Memory B cell (primary cell): Measurements from ENCODE around the gene PDE6A.

Experiments used
- ATAC-seq: fragments of 150-1000 bp; cut with Tn5 transposase; 2 replicates; pipeline ENCODE4 v1.10.0; 2021; ENCODE audit warnings: low read depth, mild to moderate bottlenecking, moderate library complexity
- DNase-seq, 2 donors: peaks; one replicate each; pipeline ENCODE4 v3.0.0; 2022; ENCODE audit warnings: low spot score in 2 of 2
- H3K27ac Mint-ChIP-seq: one replicate; pipeline ENCODE4 v1.8.0; 2022; ENCODE audit warnings: mild to moderate bottlenecking, moderate library complexity, mixed read lengths
- H3K27me3 Mint-ChIP-seq: one replicate; pipeline ENCODE4 v1.8.0; 2022; ENCODE audit warnings: mixed read lengths
- H3K36me3 Mint-ChIP-seq: one replicate; pipeline ENCODE4 v1.8.0; 2022; ENCODE audit warnings: mild to moderate bottlenecking, mixed read lengths
- H3K4me1 Mint-ChIP-seq: one replicate; pipeline ENCODE4 v1.8.0; 2022; ENCODE audit warnings: mixed read lengths
- H3K4me3 Mint-ChIP-seq: one replicate; pipeline ENCODE4 v1.8.0; 2022; ENCODE audit warnings: mild to moderate bottlenecking, moderate library complexity, mixed read lengths
- H3K9me3 Mint-ChIP-seq: one replicate; pipeline ENCODE4 v1.8.0; 2022; ENCODE audit warnings: mixed read lengths

PDE6A gene

GRCh38 chr5:149902177-149902576, 42.4 kb downstream of the PDE6A start:
- Mint-ChIP-seq H3K27ac (no peak overlapping the region), H3K27me3 (peaks cover 14% of the 10 kb centered on the region), H3K4me3 (no peak overlapping the region), H3K36me3 (peaks cover 2% of the 10 kb centered on the region), H3K4me1 (peaks cover 8% of the 10 kb centered on the region), H3K9me3 (no peaks in the 10 kb centered on the region)
- DNase-seq = no peak
- ATAC-seq = no peak

GRCh38 chr5:149901511-149901910, 43.1 kb downstream of the PDE6A start:
- H3K27ac Mint-ChIP-seq = no peak overlapping the region
- H3K9me3 Mint-ChIP-seq = no peaks in the 10 kb centered on the region
- peaks cover 13% of the 10 kb centered on the region for H3K27me3 Mint-ChIP-seq
- peaks cover 2% of the 10 kb centered on the region for H3K36me3 Mint-ChIP-seq
- no peak for ATAC-seq
- H3K4me1 Mint-ChIP-seq = peaks cover 8% of the 10 kb centered on the region
- no peak for DNase-seq
- H3K4me3 Mint-ChIP-seq = no peak overlapping the region

DNA sequence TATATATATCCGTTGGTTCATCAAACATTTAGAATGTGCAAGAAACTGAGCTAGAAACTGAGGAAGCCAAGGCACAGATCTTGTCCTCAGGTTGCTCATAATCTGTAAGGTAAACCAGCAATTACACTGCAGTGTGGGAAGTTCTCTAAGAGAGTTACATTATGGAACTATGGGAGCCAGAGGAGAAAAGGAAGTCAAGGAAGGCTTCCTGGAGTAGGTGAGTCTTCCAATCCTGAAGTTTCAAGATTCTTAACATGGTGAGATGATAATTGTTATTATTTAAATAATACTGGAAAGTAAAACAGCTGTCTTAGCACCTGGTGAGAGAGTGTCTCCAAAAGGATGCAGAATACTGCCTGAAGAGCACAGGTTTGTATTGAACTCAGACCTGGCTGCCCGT, 44.2 kb downstream of the PDE6A start:
- no peak for DNase-seq
- Mint-ChIP-seq H3K27ac (no peak overlapping the region), H3K36me3 (peaks cover 2% of the 10 kb centered on the region), H3K9me3 (no peaks in the 10 kb centered on the region), H3K4me3 (no peak overlapping the region), H3K4me1 (peaks cover 8% of the 10 kb centered on the region), H3K27me3 (peaks cover 11% of the 10 kb centered on the region)
- no peak for ATAC-seq

- Mint-ChIP-seq H3K9me3 (no peaks in the 10 kb centered on the region), H3K36me3 (peaks cover 2% of the 10 kb centered on the region), H3K27ac (no peak overlapping the region), H3K4me1 (no peaks in the 10 kb centered on the region), H3K27me3 (peaks cover 5% of the 10 kb centered on the region), H3K4me3 (no peak overlapping the region)
- ATAC-seq (no peak), DNase-seq (no peak)
Measured at GRCh38 chr5:149898811-149899210, 45.8 kb downstream of the PDE6A start.

GRCh38 chr5:149895416-149896345, 48.9 kb downstream of the PDE6A start:
- H3K4me3 Mint-ChIP-seq = no peak overlapping the region
- no peak for DNase-seq
- peak overlapping the region; percentile 42 for H3K27ac Mint-ChIP-seq
- no peaks in the 10 kb centered on the region for H3K9me3 Mint-ChIP-seq
- peaks cover 2% of the 10 kb centered on the region for H3K27me3 Mint-ChIP-seq
- no peaks in the 10 kb centered on the region for H3K4me1 Mint-ChIP-seq
- peaks cover 2% of the 10 kb centered on the region for H3K36me3 Mint-ChIP-seq
- no peak for ATAC-seq

DNA sequence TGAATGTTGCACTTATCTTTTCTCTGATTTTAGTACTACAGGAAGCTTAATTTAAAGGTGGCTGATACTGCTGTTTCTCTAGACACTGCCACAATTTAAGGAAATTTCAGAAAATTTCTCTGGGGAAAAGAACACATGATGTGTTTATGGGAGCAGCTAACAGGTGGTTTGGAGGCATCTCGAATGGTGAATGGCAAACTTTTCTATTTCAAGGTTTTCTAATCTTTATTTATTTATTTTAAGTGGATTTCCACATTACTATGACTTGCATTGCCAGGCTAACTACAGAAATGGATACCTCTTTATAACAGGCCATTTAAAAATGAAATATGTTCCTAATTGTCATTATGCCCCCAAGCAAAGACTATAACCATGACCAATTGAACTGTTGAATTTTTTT, 50.4 kb downstream of the PDE6A start:
- Mint-ChIP-seq H3K27me3 (no peaks in the 10 kb centered on the region), H3K4me1 (no peaks in the 10 kb centered on the region), H3K9me3 (no peaks in the 10 kb centered on the region), H3K4me3 (no peak overlapping the region), H3K27ac (no peak overlapping the region), H3K36me3 (no peaks in the 10 kb centered on the region)
- ATAC-seq (no peak), DNase-seq (no peak)

- ATAC-seq = no peak
Measured at GRCh38 chr5:149893403-149893931, 51.1 kb downstream of the PDE6A start.

GRCh38 chr5:149892594-149892993, 52.0 kb downstream of the PDE6A start:
- ATAC-seq (no peak), DNase-seq (no peak)
- no peak overlapping the region for H3K4me3 Mint-ChIP-seq
- H3K4me1 Mint-ChIP-seq = no peaks in the 10 kb centered on the region
- no peaks in the 10 kb centered on the region for H3K36me3 Mint-ChIP-seq
- H3K27me3 Mint-ChIP-seq = peaks cover 3% of the 10 kb centered on the region
- H3K27ac Mint-ChIP-seq = no peak overlapping the region
- no peaks in the 10 kb centered on the region for H3K9me3 Mint-ChIP-seq

More at GRCh38 chr5:149893403-149893931, 51.1 kb downstream of the PDE6A start:
- H3K27ac Mint-ChIP-seq = no peak overlapping the region
- no peaks in the 10 kb centered on the region for H3K4me1 Mint-ChIP-seq
- DNase-seq = no peak
- H3K36me3 Mint-ChIP-seq = no peaks in the 10 kb centered on the region
- peaks cover 1% of the 10 kb centered on the region for H3K27me3 Mint-ChIP-seq
- no peak overlapping the region for H3K4me3 Mint-ChIP-seq
- H3K9me3 Mint-ChIP-seq = no peaks in the 10 kb centered on the region

GRCh38 chr5:149888280-149888679, 56.3 kb downstream of the PDE6A start:
- DNase-seq (no peak), ATAC-seq (no peak)
- H3K9me3 Mint-ChIP-seq = no peaks in the 10 kb centered on the region
- H3K27ac Mint-ChIP-seq = no peak overlapping the region
- peaks cover 7% of the 10 kb centered on the region for H3K27me3 Mint-ChIP-seq
- no peak overlapping the region for H3K4me3 Mint-ChIP-seq
- no peaks in the 10 kb centered on the region for H3K4me1 Mint-ChIP-seq
- H3K36me3 Mint-ChIP-seq = no peaks in the 10 kb centered on the region

DNA sequence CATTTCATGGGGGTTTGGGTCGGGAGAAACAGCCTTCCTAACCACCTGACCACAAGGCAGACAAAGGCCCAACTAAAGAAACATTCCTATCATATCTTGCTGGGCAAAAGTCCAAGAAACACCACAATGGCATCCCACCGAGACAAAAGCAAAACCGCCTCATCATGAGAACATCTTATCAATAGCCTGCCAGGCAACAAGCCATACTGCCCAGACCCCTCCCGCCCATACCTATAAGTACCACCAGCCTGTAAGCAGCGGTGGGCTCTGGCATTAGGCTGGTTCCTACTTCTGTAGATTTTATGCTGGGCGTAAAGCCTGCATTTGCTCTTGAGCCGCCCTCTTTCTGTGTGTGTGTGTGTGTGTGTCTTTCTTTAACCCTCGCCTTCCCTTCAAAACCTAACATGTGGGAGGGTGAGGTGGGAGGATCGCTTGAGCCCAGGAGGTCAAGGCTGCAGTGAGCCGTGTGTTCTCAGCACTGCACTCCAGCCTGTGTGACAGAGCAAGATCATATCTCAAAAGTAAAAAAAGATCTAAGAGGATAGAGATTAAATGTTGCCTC, 56.9 kb downstream of the PDE6A start:
- Mint-ChIP-seq H3K4me1 (no peaks in the 10 kb centered on the region), H3K27me3 (peaks cover 8% of the 10 kb centered on the region), H3K36me3 (no peaks in the 10 kb centered on the region), H3K27ac (no peak overlapping the region), H3K4me3 (no peak overlapping the region), H3K9me3 (no peaks in the 10 kb centered on the region)
- ATAC-seq = no peak
- DNase-seq = no peak

DNA sequence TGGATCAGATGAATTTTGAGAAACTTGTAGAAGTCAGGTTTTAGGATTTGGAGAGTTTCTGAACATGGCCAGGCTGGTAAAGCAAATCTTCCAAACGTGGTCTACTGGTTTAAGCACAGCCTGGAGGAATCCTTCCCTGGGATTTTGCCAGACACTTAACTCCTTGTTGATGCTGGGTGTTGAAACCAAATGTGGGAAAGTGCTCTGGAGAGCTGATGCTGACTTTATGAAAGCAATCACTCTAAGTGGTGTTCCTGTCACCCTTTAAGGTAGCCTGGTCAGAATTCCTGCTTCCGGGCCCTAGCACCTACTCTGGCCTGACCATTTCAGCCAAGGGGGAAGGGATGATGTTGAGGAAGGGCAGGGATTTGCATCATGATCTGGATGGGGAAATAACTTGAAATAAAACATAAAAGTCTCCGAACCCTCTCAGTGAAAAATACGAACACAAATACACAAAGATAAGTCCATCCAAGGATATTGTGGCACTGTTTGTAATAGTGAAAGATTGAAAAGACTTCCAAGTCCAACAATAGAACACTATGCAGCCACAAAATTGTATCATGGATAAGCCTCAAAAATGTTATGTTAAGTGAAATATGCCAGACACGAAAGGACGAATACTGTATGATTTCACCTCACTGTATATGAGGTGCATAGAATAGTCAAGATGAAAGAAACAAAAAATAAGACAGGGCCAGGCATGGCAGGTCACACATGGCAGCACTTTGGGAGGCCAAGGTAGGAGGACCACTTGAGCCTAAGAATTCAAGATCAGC, 57.7 kb downstream of the PDE6A start:
- H3K4me3 Mint-ChIP-seq = no peak overlapping the region
- no peaks in the 10 kb centered on the region for H3K9me3 Mint-ChIP-seq
- no peaks in the 10 kb centered on the region for H3K36me3 Mint-ChIP-seq
- no peak overlapping the region for H3K27ac Mint-ChIP-seq
- ATAC-seq (no peak), DNase-seq (no peak)
- H3K4me1 Mint-ChIP-seq = no peaks in the 10 kb centered on the region
- H3K27me3 Mint-ChIP-seq = peaks cover 8% of the 10 kb centered on the region

DNA sequence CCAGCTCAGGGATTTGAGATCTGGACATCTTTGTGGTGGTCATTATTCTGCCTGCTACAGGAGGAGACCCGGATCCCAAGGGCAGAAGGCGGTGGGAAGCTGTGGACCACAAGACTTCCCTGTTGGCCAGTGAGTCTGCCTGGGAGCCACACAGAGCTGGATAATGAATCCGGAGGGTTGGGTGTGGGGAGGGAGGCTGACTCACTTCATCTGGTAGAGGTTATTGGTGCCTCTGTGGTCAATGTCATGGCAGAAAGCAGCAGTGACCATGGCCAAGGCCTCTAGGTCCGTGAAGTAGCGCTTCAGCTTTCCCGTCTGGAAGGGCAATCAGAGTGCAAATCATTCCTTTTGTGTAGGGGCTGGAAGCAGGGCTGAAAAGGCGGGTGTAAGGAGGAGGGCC, 58.5 kb downstream of the PDE6A start:
- no peak overlapping the region for H3K27ac Mint-ChIP-seq
- H3K9me3 Mint-ChIP-seq = peaks cover 4% of the 10 kb centered on the region
- DNase-seq (no peak), ATAC-seq (no peak)
- no peak overlapping the region for H3K4me3 Mint-ChIP-seq
- H3K36me3 Mint-ChIP-seq = peaks cover 2% of the 10 kb centered on the region
- H3K27me3 Mint-ChIP-seq = peaks cover 12% of the 10 kb centered on the region
- H3K4me1 Mint-ChIP-seq = no peaks in the 10 kb centered on the region

DNA sequence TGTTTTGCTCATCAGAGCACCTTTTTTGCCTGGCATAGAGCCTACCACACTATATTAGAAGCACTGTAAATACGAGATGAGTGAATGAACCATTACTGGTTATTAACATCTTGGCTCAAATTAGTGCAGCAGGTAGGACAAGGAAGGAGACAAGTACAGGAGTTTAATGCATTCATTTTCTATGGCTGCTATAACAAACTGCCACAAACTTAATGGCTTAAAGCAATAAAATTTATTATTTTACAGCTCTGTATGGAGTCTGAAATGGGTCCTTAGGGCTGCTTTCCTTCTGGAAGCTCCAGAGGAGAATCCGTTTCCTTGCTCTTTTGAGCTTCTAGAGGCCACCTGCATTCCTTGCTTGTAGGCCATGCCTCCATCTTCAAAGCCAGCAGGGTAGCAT, 59.1 kb downstream of the PDE6A start:
- Mint-ChIP-seq H3K36me3 (peaks cover 2% of the 10 kb centered on the region), H3K27ac (no peak overlapping the region), H3K27me3 (peaks cover 14% of the 10 kb centered on the region), H3K4me3 (no peak overlapping the region), H3K9me3 (peaks cover 4% of the 10 kb centered on the region), H3K4me1 (no peaks in the 10 kb centered on the region)
- DNase-seq (no peak), ATAC-seq (no peak)

DNA sequence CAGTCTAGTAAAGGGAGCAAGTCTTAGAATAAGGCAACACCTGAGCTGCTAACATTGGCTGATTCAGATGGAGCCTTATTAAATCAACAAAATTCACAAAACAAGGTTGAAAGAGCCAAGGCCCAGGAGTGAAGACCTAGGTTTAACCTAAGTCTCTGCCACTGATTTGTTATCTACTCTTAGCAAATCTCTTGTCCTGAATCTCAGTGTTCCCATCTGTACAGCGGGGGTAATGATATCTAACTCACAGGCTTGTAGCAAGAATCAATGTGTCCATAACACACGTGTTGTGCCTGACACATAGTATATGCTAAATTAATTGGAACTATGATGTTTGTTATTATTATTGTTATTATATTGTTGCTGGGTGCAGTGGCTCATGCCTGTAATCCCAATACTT, 61.0 kb downstream of the PDE6A start:
- Mint-ChIP-seq H3K27me3 (peaks cover 13% of the 10 kb centered on the region), H3K27ac (no peak overlapping the region), H3K4me3 (no peak overlapping the region), H3K36me3 (peaks cover 2% of the 10 kb centered on the region), H3K4me1 (no peaks in the 10 kb centered on the region), H3K9me3 (peaks cover 4% of the 10 kb centered on the region)
- ATAC-seq (no peak), DNase-seq (no peak)
